ENCODE results near the gene MCF2L2. TPM values are rescaled to one million over a fixed set of nuclear protein-coding genes. Genes with fewer than 3 reads are reported as not detected.

MCF2L2 gene
- total and polyA plus RNA-seq, 9 of the 15 experiments (the other 6 are each of a cell fraction or from before 2014, with no cell fraction given) = 0.56 to 4.2 (median 3.0) TPM

DNA sequence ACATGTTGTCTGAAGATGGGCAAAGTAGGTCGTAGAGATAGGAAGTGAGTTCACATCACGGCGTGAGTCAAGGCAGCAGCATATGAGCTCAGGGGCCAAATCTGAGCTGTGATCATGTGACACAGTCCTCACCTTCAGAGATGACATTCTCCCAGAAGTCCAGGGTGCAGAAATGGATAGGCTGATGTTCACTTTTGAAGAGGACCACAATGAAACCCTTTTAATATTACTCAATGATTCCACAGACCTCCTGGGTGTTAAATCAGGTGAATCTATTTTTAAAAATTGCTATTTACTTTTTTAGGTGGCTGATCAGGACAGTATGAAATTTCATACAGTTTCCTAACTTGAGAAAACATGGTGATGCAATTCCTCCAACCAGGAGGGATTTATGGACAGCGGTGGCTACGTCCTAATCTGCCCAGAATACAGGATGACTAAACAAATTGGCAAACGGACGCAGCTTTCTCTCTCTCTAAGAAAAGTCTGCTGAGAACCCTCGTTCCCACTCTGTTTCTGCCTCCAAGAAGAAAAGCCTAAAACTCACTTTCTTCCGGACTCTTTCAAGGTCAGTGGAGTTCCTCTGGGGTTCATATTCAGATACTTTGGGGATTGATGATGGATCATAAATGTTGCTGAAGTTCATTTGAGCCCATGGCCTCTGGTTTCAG is 141.0 kb downstream of the MCF2L2 start (continued):
- TF ChIP-seq, protein P1, sequence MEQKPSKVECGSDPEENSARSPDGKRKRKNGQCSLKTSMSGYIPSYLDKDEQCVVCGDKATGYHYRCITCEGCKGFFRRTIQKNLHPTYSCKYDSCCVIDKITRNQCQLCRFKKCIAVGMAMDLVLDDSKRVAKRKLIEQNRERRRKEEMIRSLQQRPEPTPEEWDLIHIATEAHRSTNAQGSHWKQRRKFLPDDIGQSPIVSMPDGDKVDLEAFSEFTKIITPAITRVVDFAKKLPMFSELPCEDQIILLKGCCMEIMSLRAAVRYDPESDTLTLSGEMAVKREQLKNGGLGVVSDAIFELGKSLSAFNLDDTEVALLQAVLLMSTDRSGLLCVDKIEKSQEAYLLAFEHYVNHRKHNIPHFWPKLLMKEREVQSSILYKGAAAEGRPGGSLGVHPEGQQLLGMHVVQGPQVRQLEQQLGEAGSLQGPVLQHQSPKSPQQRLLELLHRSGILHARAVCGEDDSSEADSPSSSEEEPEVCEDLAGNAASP (IDR thresholded peaks at IDR 0.05) = no peak
- TF ChIP-seq MECOM (CRISPR knock-in tag; IDR thresholded peaks at IDR 0.05) = peak; percentile 79; the same call in 1 of the 2 replicates
- no peak for TF ChIP-seq ZNF140 (CRISPR knock-in tag; IDR thresholded peaks at IDR 0.05)
- peak; percentile 79 for TF ChIP-seq POLR2H (tag; IDR thresholded peaks at IDR 0.05; ENCODE audit: low read depth)
- no peak for TF ChIP-seq ELF2 (CRISPR knock-in tag; IDR thresholded peaks at IDR 0.05)
- TF ChIP-seq, protein P2, sequence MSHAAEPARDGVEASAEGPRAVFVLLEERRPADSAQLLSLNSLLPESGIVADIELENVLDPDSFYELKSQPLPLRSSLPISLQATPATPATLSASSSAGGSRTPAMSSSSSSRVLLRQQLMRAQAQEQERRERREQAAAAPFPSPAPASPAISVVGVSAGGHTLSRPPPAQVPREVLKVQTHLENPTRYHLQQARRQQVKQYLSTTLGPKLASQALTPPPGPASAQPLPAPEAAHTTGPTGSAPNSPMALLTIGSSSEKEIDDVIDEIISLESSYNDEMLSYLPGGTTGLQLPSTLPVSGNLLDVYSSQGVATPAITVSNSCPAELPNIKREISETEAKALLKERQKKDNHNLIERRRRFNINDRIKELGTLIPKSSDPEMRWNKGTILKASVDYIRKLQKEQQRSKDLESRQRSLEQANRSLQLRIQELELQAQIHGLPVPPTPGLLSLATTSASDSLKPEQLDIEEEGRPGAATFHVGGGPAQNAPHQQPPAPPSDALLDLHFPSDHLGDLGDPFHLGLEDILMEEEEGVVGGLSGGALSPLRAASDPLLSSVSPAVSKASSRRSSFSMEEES (CRISPR knock-in tag; IDR thresholded peaks at IDR 0.05) = peak; percentile 95
- no peak for TF ChIP-seq ZNF431 (CRISPR knock-in tag; IDR thresholded peaks at IDR 0.05)
- TF ChIP-seq ZNF224 (CRISPR knock-in tag; IDR thresholded peaks at IDR 0.05) = no peak
- no peak for TF ChIP-seq HMG20A (CRISPR knock-in tag; conservative IDR thresholded peaks at IDR 0.05)
- TF ChIP-seq SMC3 (conservative IDR thresholded peaks at IDR 0.05; ENCODE audit: insufficient read depth, low read depth, low read length) = no peak
- TF ChIP-seq ZNF324 (CRISPR knock-in tag; IDR thresholded peaks at IDR 0.05) = no peak
- no peak for TF ChIP-seq ETS2 (tag; IDR thresholded peaks at IDR 0.05; ENCODE audit: borderline replicate concordance, poor library complexity, severe bottlenecking)
- TF ChIP-seq ZNF57 (CRISPR knock-in tag; IDR thresholded peaks at IDR 0.05) = no peak
- no peak for TF ChIP-seq MCM7 (IDR thresholded peaks at IDR 0.05)
- TF ChIP-seq ZNF41 (CRISPR knock-in tag; conservative IDR thresholded peaks at IDR 0.05) = peak; percentile 75; the same call in 1 of the 2 replicates
- TF ChIP-seq FOXK2 (conservative IDR thresholded peaks at IDR 0.05 in 1 of 2, IDR thresholded peaks at IDR 0.05 in 1 of 2; ENCODE audit: low read depth in 2 of 2) = peak in 1 of 2 experiments; percentile 16; a peak in 1 of 4 replicates
- TF ChIP-seq BDP1 (IDR thresholded peaks at IDR 0.05; ENCODE audit: insufficient read depth, insufficient read length) = no peak
- TF ChIP-seq ARHGAP35 (IDR thresholded peaks at IDR 0.05; ENCODE audit: partially characterized antibody) = no peak
- TF ChIP-seq, protein P3, sequence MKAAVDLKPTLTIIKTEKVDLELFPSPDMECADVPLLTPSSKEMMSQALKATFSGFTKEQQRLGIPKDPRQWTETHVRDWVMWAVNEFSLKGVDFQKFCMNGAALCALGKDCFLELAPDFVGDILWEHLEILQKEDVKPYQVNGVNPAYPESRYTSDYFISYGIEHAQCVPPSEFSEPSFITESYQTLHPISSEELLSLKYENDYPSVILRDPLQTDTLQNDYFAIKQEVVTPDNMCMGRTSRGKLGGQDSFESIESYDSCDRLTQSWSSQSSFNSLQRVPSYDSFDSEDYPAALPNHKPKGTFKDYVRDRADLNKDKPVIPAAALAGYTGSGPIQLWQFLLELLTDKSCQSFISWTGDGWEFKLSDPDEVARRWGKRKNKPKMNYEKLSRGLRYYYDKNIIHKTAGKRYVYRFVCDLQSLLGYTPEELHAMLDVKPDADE (conservative IDR thresholded peaks at IDR 0.05; ENCODE audit: control insufficient read depth, low read depth, low read length) = no peak
- TF ChIP-seq TCF3 (CRISPR knock-in tag; IDR thresholded peaks at IDR 0.05) = no peak
- no peak for TF ChIP-seq PML (IDR thresholded peaks at IDR 0.05; ENCODE audit: low read length)
- no peak for TF ChIP-seq PHF20 (IDR thresholded peaks at IDR 0.05; ENCODE audit: partially characterized antibody)
- no peak for TF ChIP-seq BRCA1 (IDR thresholded peaks at IDR 0.05)
- TF ChIP-seq BRCA1 (CRISPR knock-in tag; IDR thresholded peaks at IDR 0.05) = no peak
- TF ChIP-seq ZNF354B (CRISPR knock-in tag; IDR thresholded peaks at IDR 0.05) = no peak
- no peak for TF ChIP-seq NR2F6 (CRISPR knock-in tag; IDR thresholded peaks at IDR 0.05)
- TF ChIP-seq GTF2E2 (tag; IDR thresholded peaks at IDR 0.05) = peak; percentile 69; the same call in 1 of the 2 replicates
- peak; percentile 29; the same call in 1 of the 2 replicates for TF ChIP-seq NR2C1 (IDR thresholded peaks at IDR 0.05)
- TF ChIP-seq NR2C1 (tag; IDR thresholded peaks at IDR 0.05) = peak; percentile 78; the same call in 1 of the 2 replicates
